DMS53 (cell line): ENCODE data around the gene HNRNPLL.

ENCODE experiments used
- DNase-seq: peaks from one replicate; lab custom pipeline; 2025; lab: John Stamatoyannopoulos, UW

The HNRNPLL gene

GRCh38 chr2:38528008-38528442, 74.7 kb downstream of the HNRNPLL start:
- peak; percentile 60 for DNase-seq

- DNase-seq: no peak
These were observed 75.3 kb downstream of the HNRNPLL start for GRCh38 chr2:38527338-38528007.

GRCh38 chr2:38526195-38526594, 76.5 kb downstream of the HNRNPLL start:
- no peak for DNase-seq

- DNase-seq: no peak
These were observed 78.1 kb downstream of the HNRNPLL start for GRCh38 chr2:38524580-38524979.

GRCh38 chr2:38523728-38524437, 78.8 kb downstream of the HNRNPLL start:
- DNase-seq: no peak

- peak; percentile 22 for DNase-seq
These were observed 79.9 kb downstream of the HNRNPLL start for GRCh38 chr2:38522754-38523349.

- no peak for DNase-seq
These were observed 80.9 kb downstream of the HNRNPLL start for GRCh38 chr2:38521835-38522234.

GRCh38 chr2:38517284-38517683, 85.4 kb downstream of the HNRNPLL start:
- DNase-seq: no peak

GRCh38 chr2:38516526-38516925, 86.2 kb downstream of the HNRNPLL start:
- no peak for DNase-seq

- no peak for DNase-seq
These were observed 86.6 kb downstream of the HNRNPLL start for GRCh38 chr2:38516122-38516521.

- DNase-seq: peak; percentile 34
These were observed 87.3 kb downstream of the HNRNPLL start for GRCh38 chr2:38515155-38516074.

- no peak for DNase-seq
These were observed 88.0 kb downstream of the HNRNPLL start for GRCh38 chr2:38514603-38515154.

GRCh38 chr2:38512211-38512610, 90.5 kb downstream of the HNRNPLL start:
- DNase-seq: no peak
